Fibroblast of pulmonary artery (primary cell): Measurements from ENCODE around the gene HNRNPUL2.
"Not testable (repeated sequence)": the region's sequence is repeated elsewhere in the genome, so short reads cannot be mapped to it uniquely, and the experiment has no call there.

Source experiments
- DNase-seq: peaks from one replicate; pipeline ENCODE4 v3.0.0-alpha.2; 2010; ENCODE audit warnings: low read depth
- H3K4me3 ChIP-seq: replicated peaks from 2 replicates; pipeline ENCODE4 v1.5.1; 2011; ENCODE audit warnings: low read depth, mild to moderate bottlenecking, control low read depth, low read length, moderate library complexity
- CTCF ChIP-seq: IDR thresholded peaks from 2 replicates; pipeline ENCODE4 v1.5.1; 2011; ENCODE audit warnings: mild to moderate bottlenecking, control low read depth, low read length, inconsistent platforms; ENCODE audit errors: missing control alignments

The HNRNPUL2 gene

GRCh38 chr11:62757846-62758788 lies 30.9 kb upstream of the HNRNPUL2 start:
- no peak for TF ChIP-seq CTCF
- DNase-seq: no peak
- H3K4me3 ChIP-seq: no peak overlapping the region

DNA sequence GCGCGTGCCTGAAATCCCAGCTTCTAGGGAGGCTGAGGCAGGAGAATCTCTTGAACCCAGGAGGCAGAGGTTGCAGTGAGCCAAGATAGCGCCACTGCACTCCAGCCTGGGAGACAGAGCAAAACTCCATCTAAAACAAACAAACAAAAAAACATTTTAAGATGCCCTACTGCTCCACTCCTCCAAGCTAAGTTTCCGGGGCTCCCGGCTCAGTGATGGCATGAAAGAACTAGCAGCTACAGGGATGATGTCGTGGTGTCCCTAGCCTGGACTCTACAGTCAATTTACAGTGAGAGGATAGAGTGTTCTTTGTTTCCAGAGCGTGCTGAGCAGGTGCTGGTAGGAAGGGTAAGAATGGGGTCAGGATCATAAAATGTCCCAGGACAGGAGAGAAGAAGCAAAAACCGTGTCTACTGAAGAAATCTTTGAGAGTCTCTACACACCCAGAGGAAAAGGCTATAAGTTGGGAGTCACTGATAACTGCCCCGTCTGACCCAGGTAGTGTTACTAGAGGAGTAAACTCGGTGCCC lies 27.9 kb upstream of the HNRNPUL2 start:
- no peak for TF ChIP-seq CTCF
- DNase-seq: no peak
- no peak overlapping the region for H3K4me3 ChIP-seq

DNA sequence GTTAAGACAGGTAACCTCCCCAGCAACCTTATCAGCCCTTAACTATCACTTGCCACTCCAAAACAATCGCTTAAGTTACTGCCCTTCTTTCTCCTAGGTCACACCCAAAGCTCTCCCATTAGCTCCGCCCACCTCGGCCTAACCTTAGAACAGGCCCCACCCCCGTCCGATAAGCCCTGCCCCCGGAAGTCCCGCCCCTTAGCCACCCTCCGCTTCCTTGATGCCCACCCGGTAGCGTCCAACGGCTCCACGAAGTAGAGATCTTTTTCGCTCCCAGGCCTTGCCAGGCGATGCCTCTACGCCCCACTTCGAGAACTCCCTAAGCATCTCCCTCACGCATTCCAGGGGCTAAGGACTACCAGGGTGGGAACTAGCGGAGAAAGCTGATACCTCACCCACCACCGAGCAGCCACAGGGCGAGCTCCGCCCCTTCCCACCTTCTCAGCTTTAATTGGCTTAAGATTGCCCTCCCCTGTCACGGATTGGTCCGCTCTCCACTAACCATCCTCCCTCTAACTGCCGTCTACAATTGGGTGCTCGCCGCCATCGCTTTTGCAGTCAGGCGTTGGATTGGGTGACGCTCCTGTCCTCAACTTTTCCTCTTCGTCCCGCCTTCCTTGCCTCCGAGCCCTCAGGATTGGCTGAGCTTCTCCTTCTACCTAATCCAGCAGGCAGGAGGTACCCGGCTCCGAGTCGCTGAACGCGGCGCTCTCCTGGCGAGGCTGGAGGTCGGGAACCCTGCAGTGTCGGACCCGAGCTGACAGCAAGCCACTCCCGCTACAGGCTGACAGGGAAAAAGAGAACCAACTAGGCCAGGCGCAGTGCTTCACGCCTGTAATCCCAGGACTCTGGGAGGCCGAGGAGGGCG lies 26.7 kb upstream of the HNRNPUL2 start, which contains the start of gene ZBTB3:
Gene ZBTB3, minus strand, starts transcription at position 425 of the 868 bp plus-strand sequence. CDS start 496 bp downstream, outside the sequence.
- no peak for TF ChIP-seq CTCF
- peak; percentile 100 for DNase-seq
- H3K4me3 ChIP-seq: peak within 1 kb of the TSS; percentile 95

- peak overlapping the region; percentile 95 for H3K4me3 ChIP-seq
- no peak for DNase-seq
- no peak for TF ChIP-seq CTCF
Observed at GRCh38 chr11:62752994-62753735, 25.9 kb upstream of the HNRNPUL2 start.

DNA sequence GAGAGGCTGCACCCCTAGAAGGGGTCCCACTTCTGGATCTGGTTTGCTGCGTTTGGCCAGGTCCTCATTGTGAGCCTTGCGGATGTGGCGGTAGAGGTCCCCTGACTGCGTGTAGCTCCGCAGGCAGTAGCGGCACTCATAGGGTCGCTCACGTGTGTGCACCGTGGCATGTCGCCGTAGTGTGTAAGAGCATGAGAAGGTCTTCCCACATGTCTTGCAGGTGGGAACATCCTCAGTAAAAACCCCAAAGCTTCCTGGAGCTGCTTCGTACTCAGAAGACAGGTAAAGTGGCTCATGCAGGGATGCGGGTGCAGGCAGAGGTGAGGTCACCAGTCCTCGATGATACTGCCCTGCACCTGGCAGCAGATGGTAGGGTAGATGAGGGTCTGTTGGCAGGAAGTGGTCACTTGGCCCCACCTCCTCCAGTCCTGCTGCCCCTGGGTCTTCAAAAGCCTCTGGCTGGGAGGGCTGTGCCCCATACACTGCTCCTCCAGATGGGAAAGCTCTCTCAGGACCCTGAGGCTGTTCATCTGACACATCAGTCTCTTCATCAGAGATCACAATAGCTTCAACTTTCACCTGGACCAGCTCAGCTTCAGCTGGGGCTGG lies 25.0 kb upstream of the HNRNPUL2 start:
- TF ChIP-seq CTCF: no peak
- no peak for DNase-seq
- H3K4me3 ChIP-seq: no peak overlapping the region

DNA sequence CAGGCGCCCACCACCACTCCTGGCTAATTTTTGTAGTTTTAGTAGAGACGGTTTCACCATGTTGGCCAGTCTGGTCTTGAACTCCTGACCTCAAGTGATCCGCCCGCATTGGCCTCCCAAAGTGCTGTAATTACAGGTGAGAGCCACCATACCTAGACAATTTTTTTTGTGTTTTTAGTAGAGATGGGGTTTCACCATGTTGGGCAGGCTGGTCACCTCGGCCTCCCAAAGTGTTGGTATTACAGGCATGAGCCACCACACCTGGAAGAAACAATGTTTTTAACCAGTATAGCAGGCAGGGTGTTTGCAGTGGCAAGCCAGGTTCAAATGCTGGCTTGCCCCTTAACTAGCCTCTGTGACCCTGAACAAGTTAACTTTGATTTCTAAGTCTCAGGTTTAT lies 22.7 kb upstream of the HNRNPUL2 start:
- DNase-seq, H3K4me3 ChIP-seq: not testable (repeated sequence)
